Measurements from ENCODE around the gene CDC20. TPM values are rescaled to one million over a fixed set of nuclear protein-coding genes. Genes with fewer than 3 reads are reported as not detected.

The CDC20 gene
- total and polyA plus RNA-seq, 12 donors: 0.32 to 12.8 (median 2.3) TPM

DNA sequence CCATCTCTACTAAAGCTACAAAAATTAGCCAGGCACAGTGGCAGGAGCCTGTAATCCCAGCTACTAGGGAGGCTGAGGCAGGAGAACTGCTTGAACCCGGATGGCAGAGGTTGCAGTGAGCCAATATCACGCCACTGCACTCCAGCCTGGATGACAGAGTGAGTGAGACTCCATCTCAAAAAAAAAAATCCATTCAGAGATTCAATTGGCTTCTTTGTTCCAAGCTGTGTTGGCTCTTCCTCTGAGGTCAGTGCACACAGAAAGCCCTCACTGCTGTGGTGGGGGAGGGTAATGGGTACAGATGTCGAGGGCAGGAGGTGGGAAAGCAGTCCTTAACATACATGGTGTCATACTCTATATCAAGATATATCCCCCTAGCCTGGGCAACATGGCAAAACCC lies 43.3 kb upstream of the CDC20 start:
- 83 to 88% (median 85%) methylated on average over 3 of the region's 3 CpGs for WGBS, 4 donors
- no peaks in the 10 kb centered on the region for H3K27me3 ChIP-seq
- H3K4me3 ChIP-seq: no peak overlapping the region
- TF ChIP-seq CTCF (IDR thresholded peaks at IDR 0.05) (no peak), POLR2A (IDR thresholded peaks at IDR 0.05) (no peak)
- DNase-seq: peak in 1 of 7 donors; percentile 7
- H3K9me3 ChIP-seq (replicated peaks in 1 of 3): no peaks in the 10 kb centered on the region
- intact Hi-C loops (cut with DNase I): no loop called here
- H3K4me1 ChIP-seq (replicated peaks in 1 of 2): no peaks in the 10 kb centered on the region
- no peak overlapping the region for H3K27ac ChIP-seq
- no peaks in the 10 kb centered on the region for H3K36me3 ChIP-seq (replicated peaks in 1 of 2)

GRCh38 chr1:43315963-43316737 lies 42.6 kb upstream of the CDC20 start:
- 84 to 95% (median 93%) methylated on average over 8 to 10 of the region's 10 CpGs for WGBS, 4 donors
- no peaks in the 10 kb centered on the region for H3K36me3 ChIP-seq (replicated peaks in 1 of 2)
- no peak overlapping the region for H3K4me3 ChIP-seq
- no peak overlapping the region for H3K27ac ChIP-seq
- peaks cover 0 to 3% of the 10 kb centered on the region in 2 donors for H3K4me1 ChIP-seq (replicated peaks in 1 of 2)
- H3K9me3 ChIP-seq (replicated peaks in 1 of 3): no peaks in the 10 kb centered on the region
- intact Hi-C loops (cut with DNase I): no loop called here
- peak in 1 of 7 donors; percentile 4 for DNase-seq
- H3K27me3 ChIP-seq: no peaks in the 10 kb centered on the region
- TF ChIP-seq CTCF (IDR thresholded peaks at IDR 0.05) (no peak), POLR2A (IDR thresholded peaks at IDR 0.05) (no peak)

- no peak overlapping the region for H3K4me3 ChIP-seq
- 89 to 95% (median 91%) methylated on average over 7 to 16 of the region's 16 CpGs for WGBS, 4 donors
- intact Hi-C loops (cut with DNase I): no loop called here
- DNase-seq: no peak
- no peak overlapping the region for H3K27ac ChIP-seq
- no peak for TF ChIP-seq POLR2A (IDR thresholded peaks at IDR 0.05)
- TF ChIP-seq CTCF (IDR thresholded peaks at IDR 0.05): no peak
- H3K4me1 ChIP-seq (replicated peaks in 1 of 2): peaks cover 0 to 6% of the 10 kb centered on the region in 2 donors
- no peaks in the 10 kb centered on the region for H3K27me3 ChIP-seq
- H3K36me3 ChIP-seq (replicated peaks in 1 of 2): no peaks in the 10 kb centered on the region
- H3K9me3 ChIP-seq (replicated peaks in 1 of 3): no peaks in the 10 kb centered on the region
These were observed 41.9 kb upstream of the CDC20 start for GRCh38 chr1:43316738-43317520.

DNA sequence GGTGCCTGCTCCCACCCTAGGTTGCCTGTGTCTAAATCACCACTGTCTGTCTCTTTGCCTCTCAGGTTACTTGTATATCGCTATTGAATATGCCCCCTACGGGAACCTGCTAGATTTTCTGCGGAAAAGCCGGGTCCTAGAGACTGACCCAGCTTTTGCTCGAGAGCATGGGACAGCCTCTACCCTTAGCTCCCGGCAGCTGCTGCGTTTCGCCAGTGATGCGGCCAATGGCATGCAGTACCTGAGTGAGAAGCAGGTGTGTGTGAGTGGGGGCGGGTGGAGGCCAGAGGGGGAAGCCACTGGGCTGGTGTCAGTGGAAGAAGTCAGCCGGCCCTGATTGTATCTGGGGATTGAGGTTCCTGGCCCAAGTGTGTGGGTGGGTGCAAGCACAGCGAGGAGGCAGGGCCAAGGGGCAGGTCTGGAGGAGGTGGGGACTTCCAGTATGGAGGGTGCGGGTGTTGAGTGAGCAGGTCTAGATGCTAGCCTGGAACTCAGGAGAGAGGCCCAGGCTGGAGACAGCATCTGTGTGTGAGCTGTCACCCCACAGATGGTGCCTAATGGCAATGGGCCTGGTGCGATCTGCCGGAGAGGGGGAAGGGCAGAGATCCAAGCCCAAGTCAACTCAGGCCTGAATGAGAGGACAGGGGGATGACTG lies 40.8 kb upstream of the CDC20 start:
- intact Hi-C loops (cut with DNase I): no loop called here
- Histone ChIP-seq H3K4me1 (replicated peaks in 1 of 2) (peaks cover 0 to 6% of the 10 kb centered on the region in 2 donors), H3K9me3 (replicated peaks in 1 of 3) (no peaks in the 10 kb centered on the region), H3K27ac (no peak overlapping the region), H3K4me3 (no peak overlapping the region), H3K27me3 (no peaks in the 10 kb centered on the region), H3K36me3 (replicated peaks in 1 of 2) (no peaks in the 10 kb centered on the region)
- DNase-seq: no peak
- TF ChIP-seq POLR2A (IDR thresholded peaks at IDR 0.05) (no peak), CTCF (IDR thresholded peaks at IDR 0.05) (no peak)
- 89 to 92% (median 91%) methylated on average over 14 to 15 of the region's 15 CpGs for WGBS, 4 donors

Measured in adrenal gland (tissue), 12 donors.